DMS 273 (cell line): ENCODE measurements around the gene ZBTB14.

Source experiments
- DNase-seq: peaks from one replicate; lab custom pipeline; 2025; ENCODE audit not compliant: unreplicated experiment; lab: John Stamatoyannopoulos, UW

ZBTB14 gene

DNA sequence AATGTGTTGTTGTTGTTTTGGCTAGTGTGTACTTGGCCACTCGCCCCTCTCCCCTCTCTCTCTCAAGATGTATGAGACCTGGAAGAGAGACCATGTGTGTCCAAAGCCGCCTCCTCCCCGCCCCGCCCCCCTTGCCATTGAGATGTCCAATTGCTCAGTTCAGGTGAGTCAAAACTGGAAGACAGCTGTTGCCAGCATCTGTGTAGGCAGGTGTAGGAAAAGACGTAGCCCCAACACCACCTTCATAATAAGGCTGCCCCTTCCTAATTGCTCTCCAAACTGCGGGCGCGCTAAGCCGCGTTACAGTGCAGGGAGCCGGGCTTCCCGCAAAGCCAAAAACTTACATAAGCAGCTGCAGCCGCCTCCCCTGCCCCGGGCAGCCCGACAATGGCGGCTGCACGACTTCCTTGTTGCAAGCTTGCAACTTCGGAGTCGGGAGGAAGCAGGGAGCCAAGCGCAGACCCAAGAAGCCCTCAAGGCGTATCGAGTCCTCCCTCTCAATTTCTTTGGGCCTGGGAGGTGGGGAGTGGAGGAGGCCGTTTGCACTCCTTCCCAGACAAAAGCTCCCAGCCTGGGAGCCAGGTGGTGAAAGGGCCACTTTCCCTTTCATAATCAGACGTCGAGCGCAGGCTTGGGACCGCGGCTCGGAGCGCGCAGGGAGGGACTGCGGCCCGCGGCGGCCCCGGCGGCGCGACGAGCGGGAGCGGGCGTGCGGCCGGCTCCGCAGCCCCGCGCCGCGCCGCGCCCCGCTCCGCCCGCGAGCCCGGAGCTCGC, 882 bp downstream of the ZBTB14 start:
- DNase-seq: peak; percentile 87

DNA sequence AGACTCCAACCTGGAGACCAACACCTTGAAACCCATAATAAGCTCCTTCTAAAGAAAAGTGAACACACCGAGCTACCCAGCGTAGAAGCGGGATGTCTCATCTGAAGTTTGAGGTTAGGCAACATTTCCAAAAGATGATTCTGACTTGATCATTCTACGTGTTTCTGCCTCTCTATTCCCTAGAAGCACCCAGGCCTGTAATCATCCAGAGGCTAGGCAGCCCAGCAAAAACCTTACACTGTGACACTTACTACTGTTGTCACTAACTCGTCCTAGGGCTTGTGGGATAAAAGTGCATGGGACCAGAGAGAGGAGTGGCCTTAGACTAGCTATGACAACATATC, 1.4 kb downstream of the ZBTB14 start:
- DNase-seq: no peak

DNA sequence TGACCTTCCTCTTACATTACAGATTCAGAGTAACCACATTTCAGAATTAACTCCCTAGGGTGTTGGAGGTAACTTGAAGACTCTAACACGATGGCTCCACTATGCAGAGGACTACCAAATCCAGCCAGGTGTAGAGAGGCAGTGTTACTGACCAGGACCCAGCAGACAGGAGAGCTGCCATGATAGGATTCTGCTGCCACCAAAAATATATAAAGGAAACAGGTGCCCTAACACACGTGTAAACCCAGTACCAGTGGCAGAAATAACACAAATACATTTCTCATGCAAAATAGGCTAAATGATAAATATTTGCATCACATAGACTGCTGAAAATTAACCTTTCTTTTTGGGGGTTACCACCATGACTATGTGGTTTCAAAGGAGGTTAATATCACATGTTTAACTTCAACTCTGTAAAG, 7.0 kb downstream of the ZBTB14 start:
- no peak for DNase-seq

DNA sequence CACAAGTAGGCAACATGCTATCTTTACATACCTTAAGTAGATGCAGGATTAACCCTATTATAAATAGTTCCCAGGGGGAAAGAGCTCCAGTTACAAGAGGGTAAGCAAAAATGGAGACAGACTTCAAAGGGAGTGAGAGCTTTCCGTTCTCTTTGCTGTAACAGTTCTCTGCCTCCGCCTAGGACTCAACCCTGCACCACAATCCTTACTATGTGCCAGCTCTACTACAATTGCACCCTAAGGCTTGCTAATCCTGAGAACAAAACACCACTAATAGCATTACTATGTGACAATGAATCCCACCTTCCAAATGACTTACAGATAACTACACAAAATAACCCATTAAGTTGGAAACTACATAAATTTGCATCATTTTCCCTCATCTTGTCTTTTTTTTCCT, 7.7 kb downstream of the ZBTB14 start:
- peak; percentile 21 for DNase-seq

DNA sequence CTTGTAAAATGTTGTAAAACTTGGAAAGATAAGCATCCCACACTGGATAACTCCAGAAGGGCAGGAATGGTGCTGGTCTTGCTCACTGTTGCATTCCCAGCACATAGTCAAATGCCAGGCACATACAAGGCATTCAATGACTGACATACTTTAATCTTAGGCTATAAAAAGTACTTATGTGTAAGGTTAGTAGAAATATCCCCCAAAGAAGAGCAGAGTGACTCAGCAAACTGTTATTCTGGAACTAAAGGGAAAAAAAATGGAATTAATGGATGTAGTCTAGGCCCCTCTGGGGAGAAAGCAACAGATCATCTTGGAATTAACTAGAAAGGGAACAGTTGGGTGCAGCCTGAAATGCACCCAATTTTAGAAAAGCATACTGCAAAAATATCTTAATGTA, 9.0 kb downstream of the ZBTB14 start:
- DNase-seq: no peak

DNA sequence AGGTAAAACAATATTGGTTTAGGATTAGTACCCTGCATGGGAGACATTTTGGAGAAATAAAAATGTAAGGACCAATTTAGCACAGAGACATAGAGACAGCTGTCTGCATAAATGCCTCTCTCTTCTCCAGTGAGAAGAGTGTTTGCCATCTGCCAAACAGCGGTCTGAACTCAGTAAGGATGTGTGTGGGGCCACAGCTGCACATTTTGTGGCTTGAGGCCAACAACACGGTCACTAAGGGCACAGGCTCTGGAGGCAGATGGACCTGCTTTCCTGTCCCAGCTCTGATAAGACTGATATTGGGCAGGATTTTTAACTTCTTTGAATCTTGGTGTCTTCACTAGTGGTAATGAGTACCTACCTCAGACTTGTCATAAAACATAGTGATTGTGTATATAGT, 10.2 kb downstream of the ZBTB14 start:
- DNase-seq: peak; percentile 97

DNA sequence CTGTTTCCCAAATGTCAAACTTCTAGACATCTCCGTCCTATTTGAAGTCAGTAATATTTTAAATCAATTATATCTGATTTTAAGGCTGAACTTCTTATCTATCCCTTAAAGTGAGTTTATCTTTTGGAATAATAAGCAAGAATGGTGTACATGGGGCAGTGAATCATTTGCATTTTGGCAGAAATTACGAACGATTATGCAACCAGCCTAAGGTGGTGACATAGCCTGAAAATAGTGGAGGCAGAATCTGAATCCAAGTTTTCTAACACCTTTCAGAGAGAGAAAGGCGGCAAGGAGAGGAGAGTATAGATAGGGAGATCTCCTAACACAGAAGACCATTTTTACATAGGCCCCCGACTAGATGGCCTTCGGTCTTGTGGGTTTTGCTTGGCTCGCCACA, 10.7 kb downstream of the ZBTB14 start:
- peak; percentile 63 for DNase-seq

DNA sequence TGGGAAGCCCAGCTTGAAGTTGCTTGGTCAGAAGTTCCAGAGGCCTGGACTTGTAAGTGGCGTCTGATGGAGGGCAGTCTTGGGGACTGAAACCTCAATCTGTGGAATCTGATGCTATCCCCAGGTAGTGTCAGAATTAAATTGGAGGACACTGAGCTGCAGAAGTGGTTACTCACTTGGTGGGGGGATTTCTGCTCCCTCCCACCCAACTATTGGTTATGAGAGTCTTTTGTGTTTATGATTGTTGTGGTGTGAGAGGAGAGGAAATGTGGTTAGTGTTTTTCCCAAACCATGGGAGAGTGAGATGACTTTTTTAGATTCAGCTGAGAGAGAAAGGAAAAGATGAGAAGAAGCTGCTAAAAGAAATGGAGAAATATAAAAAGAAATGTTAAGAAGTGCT, 12.8 kb downstream of the ZBTB14 start:
- no peak for DNase-seq

DNA sequence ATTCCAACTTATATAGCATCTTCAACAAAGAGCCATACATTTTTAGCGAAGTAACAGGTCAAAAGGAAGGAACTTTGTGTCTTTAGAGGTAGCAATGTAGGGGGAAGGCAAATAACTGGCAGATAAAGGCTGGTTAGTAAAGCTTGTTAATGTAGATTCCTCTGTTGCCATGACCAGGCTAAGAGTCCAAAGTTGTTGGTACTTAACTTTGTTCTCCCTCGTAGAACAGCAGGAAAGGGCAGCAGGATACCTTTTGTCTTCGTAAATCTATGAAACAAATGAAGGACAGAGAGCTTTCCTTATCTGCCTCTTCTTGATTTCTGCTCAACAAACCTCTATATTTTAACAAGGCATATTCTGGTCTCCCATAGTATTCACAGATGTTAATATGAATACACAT, 18.6 kb downstream of the ZBTB14 start:
- no peak for DNase-seq

DNA sequence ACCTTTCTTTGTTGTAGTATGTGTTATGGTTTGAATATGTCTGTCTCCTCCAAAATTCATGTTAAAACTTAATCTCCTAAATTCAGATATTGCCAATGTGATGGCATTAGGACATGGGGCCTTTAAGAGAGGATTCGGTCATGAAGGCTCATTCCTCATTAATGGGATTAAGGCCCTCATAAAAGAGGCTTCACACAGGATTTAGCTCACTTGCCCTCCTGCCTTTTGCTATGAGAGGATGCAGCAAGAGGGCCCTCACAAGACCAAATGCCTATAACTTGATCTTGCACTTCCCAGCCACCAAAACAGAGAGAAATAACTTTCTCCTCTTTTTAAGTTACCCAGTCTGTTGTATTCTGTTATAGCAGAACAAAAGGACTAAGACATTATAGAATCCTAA, 19.7 kb downstream of the ZBTB14 start:
- DNase-seq: no peak

DNA sequence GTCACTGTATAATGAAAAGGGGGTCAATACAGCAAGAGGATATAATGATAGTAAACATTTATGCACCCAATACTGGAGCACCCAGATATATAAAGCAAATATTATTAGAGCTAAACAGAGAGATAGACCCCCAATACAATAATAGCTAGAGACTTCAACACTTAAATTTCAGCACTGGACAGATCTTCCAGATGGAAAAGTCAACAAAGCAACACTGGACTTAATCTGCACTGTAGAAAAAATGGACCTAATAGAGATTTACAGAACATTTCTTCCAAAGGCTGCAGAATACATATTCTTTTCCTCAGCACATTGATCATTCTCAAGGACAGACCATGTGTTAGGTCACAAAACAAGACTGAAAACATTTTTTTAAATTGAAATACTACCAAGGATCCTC, 26.7 kb downstream of the ZBTB14 start:
- DNase-seq: no peak

DNA sequence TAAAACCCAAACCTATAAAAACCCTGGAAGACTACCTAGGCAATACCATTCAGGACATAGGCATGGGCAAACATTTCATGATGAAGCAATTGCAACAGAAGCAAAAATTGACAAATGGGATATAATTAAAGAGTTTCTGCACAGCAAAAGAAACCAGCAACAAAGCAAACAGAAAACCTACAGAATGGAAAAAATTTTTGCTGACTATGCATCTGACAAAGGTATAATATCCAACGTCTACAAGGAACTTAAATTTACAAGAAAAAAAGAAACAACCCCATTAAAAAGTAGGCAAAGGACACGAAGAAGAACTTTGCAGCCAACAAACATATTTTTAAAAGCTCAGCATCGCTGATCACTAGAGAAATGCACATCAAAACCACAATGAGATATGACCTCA, 28.8 kb downstream of the ZBTB14 start:
- no peak for DNase-seq

DNA sequence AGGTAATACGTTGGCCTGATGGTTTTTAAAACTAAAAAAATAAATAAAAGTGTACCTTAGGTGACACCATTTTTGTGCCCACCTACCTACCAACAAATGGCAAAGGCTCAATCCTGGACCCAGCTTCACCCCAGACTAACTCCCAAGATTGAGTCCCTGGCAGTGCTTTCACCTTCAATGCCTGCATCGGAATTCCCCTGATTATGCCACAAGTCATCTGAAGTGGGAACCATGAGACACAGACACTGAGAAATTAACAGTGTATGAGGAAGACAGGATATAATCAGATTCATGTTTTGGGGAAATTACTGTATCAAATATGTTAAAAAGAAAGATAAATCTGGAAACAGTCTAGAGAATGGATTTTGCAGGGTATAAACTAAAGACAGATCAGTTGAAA, 41.6 kb downstream of the ZBTB14 start:
- DNase-seq: no peak

DNA sequence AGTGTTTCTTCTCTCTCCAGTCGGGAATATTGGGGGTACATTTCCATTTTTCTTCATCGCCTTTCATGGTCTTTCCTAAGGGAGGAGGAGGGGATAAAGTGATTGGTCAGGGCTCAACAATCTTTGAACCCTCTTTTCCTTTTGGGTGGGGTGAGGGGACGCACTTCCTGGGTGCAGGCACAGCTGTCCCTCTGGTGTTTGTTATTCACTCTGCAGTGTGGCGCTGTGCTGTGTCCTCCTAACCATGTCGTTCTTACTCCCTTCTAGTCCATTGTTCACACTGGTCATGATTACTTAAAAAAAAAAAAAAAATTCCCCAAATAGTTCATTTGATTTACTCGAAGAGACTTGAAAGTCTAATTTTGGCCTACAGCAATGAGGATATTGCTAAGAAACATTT, 44.4 kb downstream of the ZBTB14 start:
- DNase-seq: no peak

DNA sequence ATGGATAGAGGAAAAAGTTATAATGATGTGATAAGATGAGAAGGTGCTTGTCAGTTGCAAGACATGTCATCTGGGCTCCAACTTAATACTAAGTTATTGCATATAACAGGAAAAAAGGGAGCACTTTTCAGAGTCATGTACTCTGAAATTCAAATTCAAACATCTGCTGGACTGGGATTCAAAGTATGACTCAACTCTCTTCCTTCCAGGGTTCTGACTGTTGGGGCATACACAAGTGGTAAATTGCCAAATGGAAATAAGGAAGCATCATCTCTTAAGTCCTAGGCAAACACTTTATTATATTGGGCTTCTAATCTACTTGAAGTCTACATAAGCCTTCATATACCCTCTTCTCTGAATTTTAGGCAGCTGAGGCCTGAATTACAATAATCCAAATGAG, 44.9 kb downstream of the ZBTB14 start:
- DNase-seq: no peak

DNA sequence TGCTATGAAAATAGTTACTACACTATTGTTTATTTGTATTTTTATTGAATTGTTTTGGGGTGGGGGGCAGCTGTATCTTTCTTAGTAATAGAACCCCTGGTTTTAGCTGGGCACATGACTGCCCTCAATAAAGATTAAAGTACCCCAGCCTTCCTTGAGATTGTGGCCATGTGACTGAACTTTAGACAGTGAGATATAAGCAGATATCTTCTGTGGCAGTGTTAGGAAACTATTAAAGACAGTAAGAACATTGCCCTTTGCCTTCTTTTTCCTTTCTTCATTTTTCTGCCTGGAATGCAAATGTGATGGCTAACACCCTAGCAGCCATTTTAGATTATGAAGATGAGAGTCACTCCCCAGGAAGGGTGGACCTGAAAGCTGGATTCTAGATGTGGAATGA, 50.6 kb downstream of the ZBTB14 start:
- no peak for DNase-seq

DNA sequence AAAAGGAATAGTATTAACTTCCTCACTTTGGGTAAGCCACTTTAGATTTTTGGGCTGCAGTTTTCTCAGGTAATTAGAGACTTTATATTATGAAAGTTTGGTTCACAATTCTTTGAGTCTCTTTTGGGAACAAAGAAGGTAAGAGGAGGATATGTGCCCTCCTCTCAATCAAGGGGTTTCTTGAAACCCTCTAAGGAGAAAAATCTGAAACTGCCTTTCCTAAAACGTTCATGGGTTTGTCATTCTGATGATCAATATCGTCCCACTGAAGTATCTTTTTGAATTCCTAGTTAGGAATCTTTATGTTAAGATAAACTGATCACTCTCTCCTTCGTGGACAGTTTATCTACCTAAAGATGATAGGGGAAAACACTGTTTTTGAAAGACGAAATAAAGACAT, 56.1 kb downstream of the ZBTB14 start:
- DNase-seq: no peak
